ENCODE data around the gene CALML4. TPM values are rescaled to one million over a fixed set of nuclear protein-coding genes. Genes with fewer than 3 reads are reported as not detected.
"Not testable (repeated sequence)": the region's sequence is repeated elsewhere in the genome, so short reads cannot be mapped to it uniquely, and the experiment has no call there.

The CALML4 gene
- total RNA-seq, 2 experiments from 2014 or later: 9.6 to 11.7 TPM

DNA sequence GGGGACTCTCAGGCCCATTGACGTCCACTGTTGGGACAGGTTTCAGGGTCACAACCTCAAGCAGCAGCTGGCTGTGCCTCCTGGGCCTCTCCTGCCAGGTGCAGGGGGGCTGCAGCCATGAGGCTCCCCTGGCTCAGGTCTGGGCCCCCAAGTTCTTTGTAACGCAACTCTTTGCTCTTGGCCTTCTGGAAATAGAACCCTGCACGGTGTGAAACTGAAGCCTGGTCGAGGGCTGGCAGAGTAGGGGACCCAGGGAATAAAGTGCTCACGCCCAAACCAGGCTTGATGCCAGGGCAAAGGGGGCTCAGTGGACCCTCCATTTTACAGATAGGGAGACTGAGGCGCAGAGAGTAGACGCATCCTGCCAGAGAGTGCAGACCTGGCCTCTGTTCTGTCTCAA is 771 bp downstream of the CALML4 start:
- POLR2A ChIA-PET: no interaction called here
- ATAC-seq: no peak
- CTCF ChIA-PET: interaction anchor here (1.1 kb wide), 1 partner anchor 10 kb away, joined by 3 read pairs; no protein-coding TSS in a partner anchor

DNA sequence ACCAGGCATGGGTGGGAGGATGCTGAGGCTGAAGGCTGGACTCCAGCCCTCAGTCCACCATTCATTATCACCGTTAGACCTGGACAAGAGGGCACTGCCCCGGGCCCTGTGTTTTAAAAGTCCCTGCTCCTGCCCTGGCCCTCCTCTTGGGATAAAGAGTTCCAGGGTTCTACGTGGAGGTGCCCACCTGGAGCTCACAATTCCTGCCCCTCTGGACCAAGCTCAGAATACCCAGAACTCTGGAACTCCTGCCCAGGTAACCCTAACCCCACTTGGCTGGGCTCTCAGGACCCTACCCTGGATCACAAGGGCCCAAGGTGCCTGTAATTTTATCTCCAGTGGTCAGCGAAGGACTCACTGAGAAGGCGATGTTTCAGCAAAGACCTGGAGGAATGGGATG is 1.2 kb downstream of the CALML4 start:
- no peaks in the 10 kb centered on the region for H3K27me3 Mint-ChIP-seq (ENCODE audit: low read depth)

More for the DNA sequence above, 771 bp downstream of the CALML4 start:
- Mint-ChIP-seq H3K36me3 (ENCODE audit: low read depth) (peaks cover 13% of the 10 kb centered on the region), H3K4me1 (ENCODE audit: low read depth) (peaks cover 20% of the 10 kb centered on the region), H3K4me3 (no peak overlapping the region), H3K27me3 (ENCODE audit: low read depth) (no peaks in the 10 kb centered on the region), H3K9me3 (ENCODE audit: insufficient read depth) (no peaks in the 10 kb centered on the region), H3K27ac (no peak overlapping the region)
- no peak for DNase-seq

DNA sequence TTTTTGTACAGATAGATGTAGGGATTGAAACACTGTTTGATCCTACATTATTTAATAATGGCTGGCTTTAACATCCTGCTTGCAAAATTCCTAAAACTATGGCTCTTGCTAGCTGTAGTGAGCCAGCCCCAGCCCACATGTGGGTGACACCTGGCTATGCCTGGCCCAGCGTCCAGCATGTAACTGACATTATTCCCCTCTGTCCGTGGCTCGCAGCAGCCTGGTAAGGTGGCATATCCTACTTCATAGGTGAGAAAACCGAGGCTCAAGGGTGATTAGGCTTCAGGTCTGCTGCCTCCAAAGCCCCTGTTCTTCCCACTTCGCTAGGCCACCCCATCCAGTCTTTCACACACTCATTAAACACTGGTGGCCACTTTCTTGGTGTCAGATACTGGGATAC is 1.6 kb downstream of the CALML4 start:
- POLR2A ChIA-PET: no interaction called here
- Mint-ChIP-seq H3K4me1 (ENCODE audit: low read depth) (peaks cover 11% of the 10 kb centered on the region), H3K9me3 (ENCODE audit: insufficient read depth) (no peaks in the 10 kb centered on the region), H3K36me3 (ENCODE audit: low read depth) (peaks cover 13% of the 10 kb centered on the region), H3K4me3 (no peak overlapping the region), H3K27me3 (ENCODE audit: low read depth) (no peaks in the 10 kb centered on the region), H3K27ac (no peak overlapping the region)
- no peak for DNase-seq
- no peak for ATAC-seq
- CTCF ChIA-PET: no interaction called here

More for the DNA sequence above, 1.2 kb downstream of the CALML4 start:
- Mint-ChIP-seq H3K27ac (no peak overlapping the region), H3K4me1 (ENCODE audit: low read depth) (peaks cover 16% of the 10 kb centered on the region), H3K4me3 (no peak overlapping the region), H3K36me3 (ENCODE audit: low read depth) (peaks cover 13% of the 10 kb centered on the region), H3K9me3 (ENCODE audit: insufficient read depth) (no peaks in the 10 kb centered on the region)
- DNase-seq (no peak), ATAC-seq (no peak)
- POLR2A ChIA-PET: no interaction called here
- CTCF ChIA-PET: no interaction called here

DNA sequence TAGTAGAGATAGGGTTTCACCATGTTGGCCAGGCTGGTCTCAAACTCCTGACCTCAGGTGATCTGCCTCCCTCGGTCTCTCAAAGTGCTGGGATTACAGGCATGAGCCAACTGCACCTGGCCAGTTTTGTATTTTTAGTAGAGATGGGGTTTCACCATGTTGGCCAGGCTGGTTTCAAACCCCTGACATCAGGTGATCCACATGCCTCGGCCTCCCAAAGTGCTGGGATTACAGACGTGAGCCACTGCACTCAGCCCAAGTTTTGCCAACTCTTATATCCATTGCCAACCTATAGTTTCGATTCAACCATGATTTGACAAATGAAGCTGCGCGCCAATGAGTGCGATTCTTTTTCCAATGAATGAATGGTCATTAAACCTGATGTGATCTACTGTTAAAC is 2.1 kb downstream of the CALML4 start:
- CTCF ChIA-PET; H3K27ac Mint-ChIP-seq; H3K4me1 Mint-ChIP-seq (ENCODE audit: low read depth); H3K4me3 Mint-ChIP-seq; DNase-seq; H3K9me3 Mint-ChIP-seq (ENCODE audit: insufficient read depth); POLR2A ChIA-PET; H3K27me3 Mint-ChIP-seq (ENCODE audit: low read depth); ATAC-seq: not testable (repeated sequence)
- peaks cover 13% of the 10 kb centered on the region for H3K36me3 Mint-ChIP-seq (ENCODE audit: low read depth)

DNA sequence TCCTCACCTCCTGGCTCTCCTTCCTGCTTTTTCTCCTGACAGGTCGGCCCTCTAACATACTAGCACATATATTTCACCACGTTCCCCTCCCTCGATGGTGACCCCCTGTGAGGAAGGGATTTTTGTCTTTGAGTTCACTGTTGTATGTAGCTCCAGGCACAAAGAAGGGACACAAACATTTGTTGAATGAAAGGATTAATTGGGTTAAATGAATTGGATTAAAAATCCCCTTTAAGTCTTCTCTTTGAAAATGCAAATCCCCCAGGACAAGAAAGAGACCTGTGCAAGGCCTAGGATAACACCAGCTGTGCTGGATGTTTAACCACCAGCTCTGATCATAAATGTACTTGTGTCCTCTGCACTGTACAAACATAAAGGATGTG is 3.3 kb downstream of the CALML4 start:
- POLR2A ChIA-PET: no interaction called here
- Mint-ChIP-seq H3K27me3 (ENCODE audit: low read depth) (no peaks in the 10 kb centered on the region), H3K4me3 (no peak overlapping the region), H3K36me3 (ENCODE audit: low read depth) (peaks cover 14% of the 10 kb centered on the region), H3K9me3 (ENCODE audit: insufficient read depth) (no peaks in the 10 kb centered on the region), H3K4me1 (ENCODE audit: low read depth) (peaks cover 9% of the 10 kb centered on the region), H3K27ac (peak overlapping the region; percentile 22)
- CTCF ChIA-PET: interaction anchor here (1.3 kb wide), 1 partner anchor 8 kb away, joined by 3 read pairs; no protein-coding TSS in a partner anchor
- ATAC-seq (no peak), DNase-seq (no peak)

DNA sequence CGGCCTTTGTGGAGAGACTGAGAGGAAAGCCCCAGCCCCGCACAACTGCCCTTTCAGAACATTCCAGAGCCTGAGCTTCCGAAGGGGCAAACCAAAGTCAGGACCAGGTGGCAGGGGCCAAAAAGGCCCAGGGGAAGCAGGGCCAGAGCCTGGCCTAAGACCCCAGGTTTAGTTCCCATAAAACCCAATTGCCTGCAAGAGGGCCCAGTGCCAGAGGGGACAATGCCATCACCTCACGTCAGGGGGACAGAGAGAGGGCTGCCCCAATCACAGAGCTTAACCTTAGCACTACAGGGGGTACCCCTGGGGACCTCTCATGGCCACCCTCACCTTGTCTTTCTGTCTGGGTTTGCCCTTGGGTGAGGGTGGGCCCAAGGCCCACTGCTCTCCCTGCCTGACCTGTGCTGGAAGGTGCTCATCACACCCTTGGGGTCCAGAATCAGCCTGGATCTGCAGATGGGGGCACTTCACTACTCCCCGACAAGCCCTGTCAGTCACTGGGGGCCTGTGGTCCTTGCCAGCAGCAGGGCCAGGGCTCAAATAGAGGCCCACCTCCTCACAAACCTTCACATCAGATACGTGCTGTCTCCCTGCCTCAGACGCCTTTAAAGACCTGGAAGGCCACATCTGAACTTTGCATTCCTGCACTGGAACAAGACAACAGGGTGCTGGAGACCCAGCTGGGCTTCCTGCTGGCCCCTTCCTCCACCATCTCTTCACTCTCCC is 3.8 kb downstream of the CALML4 start:
- ChIA-PET POLR2A (no interaction called here), CTCF (interaction anchor here (1.3 kb wide), 1 partner anchor 9 kb away, joined by 3 read pairs; no protein-coding TSS in a partner anchor)
- Mint-ChIP-seq H3K4me1 (ENCODE audit: low read depth) (peaks cover 7% of the 10 kb centered on the region), H3K36me3 (ENCODE audit: low read depth) (peaks cover 13% of the 10 kb centered on the region), H3K9me3 (ENCODE audit: insufficient read depth) (no peaks in the 10 kb centered on the region), H3K27me3 (ENCODE audit: low read depth) (no peaks in the 10 kb centered on the region), H3K4me3 (no peak overlapping the region), H3K27ac (peak overlapping the region; percentile 22)
- peak; percentile 13 for DNase-seq
- no peak for ATAC-seq

DNA sequence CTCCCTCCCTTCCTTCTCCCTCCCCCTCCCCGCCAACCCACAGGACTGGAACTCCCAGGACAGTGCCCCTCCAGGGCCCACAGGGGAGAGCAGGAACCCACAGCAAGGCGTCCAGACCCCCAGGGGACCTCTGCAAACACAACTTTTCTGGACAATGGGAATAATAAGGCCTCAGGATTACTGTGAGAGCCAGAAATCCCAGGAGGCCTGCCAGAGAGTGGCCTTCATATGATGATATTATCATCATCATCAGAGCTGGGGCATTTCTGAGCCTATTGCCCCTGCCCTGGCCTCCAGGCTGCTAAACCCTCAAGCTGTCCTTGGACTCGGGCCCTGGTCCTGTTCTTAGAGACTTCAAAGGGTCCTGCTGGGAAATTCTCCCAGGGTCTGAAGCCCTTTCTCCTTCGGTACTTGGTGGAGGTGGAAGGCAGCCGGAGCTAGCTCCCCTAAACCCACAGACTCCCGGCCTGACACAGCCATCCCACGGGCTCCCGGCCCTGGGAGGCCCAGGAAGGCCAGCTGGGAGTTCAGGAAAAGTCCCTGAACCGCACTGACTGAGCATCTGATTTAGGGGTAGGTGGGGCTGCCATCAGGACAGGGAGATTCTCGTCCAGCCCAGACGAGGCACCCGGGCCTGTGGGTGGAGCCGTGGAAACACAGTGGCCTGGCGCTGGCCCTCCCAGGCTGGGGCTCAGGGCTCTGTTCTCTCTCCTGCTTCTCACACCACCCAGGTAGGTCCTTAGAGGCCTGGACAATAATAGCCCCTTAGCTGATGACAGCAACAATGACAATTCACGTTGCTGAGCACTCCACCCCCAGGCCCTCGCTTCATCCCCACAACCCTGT is 4.9 kb downstream of the CALML4 start:
- no peaks in the 10 kb centered on the region for H3K27me3 Mint-ChIP-seq (ENCODE audit: low read depth)
- ATAC-seq (no peak), DNase-seq (no peak)
- peaks cover 10% of the 10 kb centered on the region for H3K36me3 Mint-ChIP-seq (ENCODE audit: low read depth)
- ChIA-PET POLR2A (interaction anchor here (1.1 kb wide), 1 partner anchor 77 kb away, joined by 3 read pairs; the partner anchor contains the start of gene FEM1B), CTCF (no interaction called here)
- H3K4me3 Mint-ChIP-seq: no peak overlapping the region
- H3K9me3 Mint-ChIP-seq (ENCODE audit: insufficient read depth): no peaks in the 10 kb centered on the region
- no peak overlapping the region for H3K27ac Mint-ChIP-seq
- peaks cover 3% of the 10 kb centered on the region for H3K4me1 Mint-ChIP-seq (ENCODE audit: low read depth)

DNA sequence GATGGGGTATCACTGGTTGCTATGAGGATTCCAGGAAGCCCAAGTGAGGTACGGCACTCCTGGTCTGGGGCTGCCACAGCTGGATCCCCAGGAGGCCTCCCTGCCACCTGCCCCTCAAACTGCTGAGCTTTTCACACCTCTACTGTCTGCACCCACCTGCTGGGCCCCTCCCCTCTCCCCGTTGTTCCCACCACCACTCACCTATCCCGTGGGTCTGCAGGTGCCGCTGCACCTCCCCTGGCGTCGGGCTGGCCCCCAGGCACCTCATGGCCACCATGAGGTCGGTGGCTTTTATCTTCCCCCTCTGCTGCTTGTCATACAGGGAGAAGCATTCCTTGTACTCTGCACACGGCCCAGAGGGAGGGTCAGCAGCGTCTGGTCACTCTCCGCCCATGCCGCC is 5.8 kb downstream of the CALML4 start:
- Mint-ChIP-seq H3K4me3 (no peak overlapping the region), H3K9me3 (ENCODE audit: insufficient read depth) (no peaks in the 10 kb centered on the region), H3K27ac (no peak overlapping the region), H3K4me1 (ENCODE audit: low read depth) (no peaks in the 10 kb centered on the region), H3K36me3 (ENCODE audit: low read depth) (peaks cover 12% of the 10 kb centered on the region), H3K27me3 (ENCODE audit: low read depth) (no peaks in the 10 kb centered on the region)
- ATAC-seq (no peak), DNase-seq (no peak)
- ChIA-PET CTCF (no interaction called here), POLR2A (no interaction called here)

DNA sequence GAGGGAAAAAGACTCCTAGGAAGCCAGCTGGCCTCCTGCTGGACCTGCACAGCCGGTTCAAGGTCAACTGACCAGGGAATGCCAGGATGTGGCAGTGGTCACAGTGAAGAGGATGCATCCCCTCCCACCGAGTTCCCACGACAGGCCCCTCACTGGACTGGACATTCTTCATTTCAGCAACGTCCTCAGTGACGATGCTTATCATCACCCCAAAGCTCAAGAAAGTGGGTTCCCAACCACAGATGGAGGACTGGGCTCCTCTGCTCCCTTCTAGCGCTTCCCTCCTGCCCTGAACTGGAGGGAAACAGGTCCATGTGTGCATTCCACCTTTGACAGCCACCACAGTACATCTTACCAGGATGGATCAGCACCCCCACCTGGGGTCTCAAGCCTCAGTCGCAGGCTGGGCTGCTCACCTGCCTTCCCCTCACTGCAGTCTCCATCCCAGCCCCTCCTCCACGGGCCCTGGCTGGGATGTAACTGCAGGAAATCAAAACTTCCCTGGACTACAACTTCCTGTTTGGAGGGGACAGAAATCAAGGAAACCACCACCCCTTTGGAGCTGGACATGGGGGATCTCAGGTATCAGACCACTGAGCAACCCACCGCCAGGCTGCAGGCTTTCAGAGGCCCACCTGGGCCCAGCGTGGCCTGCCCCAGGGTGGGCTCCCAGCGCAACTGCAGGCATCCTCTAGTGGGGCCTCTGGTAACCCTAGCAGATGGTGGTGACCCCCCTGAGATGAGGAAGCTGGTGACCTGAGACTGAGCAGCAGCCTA is 7.3 kb downstream of the CALML4 start:
- DNase-seq (no peak), ATAC-seq (no peak)
- Mint-ChIP-seq H3K4me3 (no peak overlapping the region), H3K27me3 (ENCODE audit: low read depth) (no peaks in the 10 kb centered on the region), H3K4me1 (ENCODE audit: low read depth) (no peaks in the 10 kb centered on the region), H3K27ac (peak overlapping the region; percentile 55), H3K9me3 (ENCODE audit: insufficient read depth) (no peaks in the 10 kb centered on the region), H3K36me3 (ENCODE audit: low read depth) (peaks cover 23% of the 10 kb centered on the region)
- ChIA-PET CTCF (no interaction called here), POLR2A (no interaction called here)

DNA sequence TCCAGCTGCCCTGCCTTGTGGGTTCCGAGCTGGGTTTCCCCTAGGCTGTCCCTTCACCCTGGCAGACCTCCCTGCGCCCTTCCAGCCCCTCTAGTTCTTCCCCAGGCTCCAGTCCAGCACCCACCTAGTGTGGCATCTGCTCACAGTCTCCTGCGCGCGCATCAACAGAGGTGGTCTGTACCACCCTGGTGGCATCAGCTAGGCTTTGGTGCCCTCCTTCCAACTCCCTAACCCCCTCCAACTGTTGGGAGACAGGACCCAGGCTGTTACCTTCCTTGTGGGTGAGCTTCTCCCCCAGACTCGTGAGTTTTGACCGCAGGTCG is 8.0 kb downstream of the CALML4 start:
- ChIA-PET CTCF (no interaction called here), POLR2A (interaction anchor here (0.7 kb wide), 1 partner anchor 149 kb away, joined by 3 read pairs; no protein-coding TSS in a partner anchor)
- no peak overlapping the region for H3K4me3 Mint-ChIP-seq
- peaks cover 28% of the 10 kb centered on the region for H3K36me3 Mint-ChIP-seq (ENCODE audit: low read depth)
- no peaks in the 10 kb centered on the region for H3K4me1 Mint-ChIP-seq (ENCODE audit: low read depth)
- no peaks in the 10 kb centered on the region for H3K27me3 Mint-ChIP-seq (ENCODE audit: low read depth)
- no peak for ATAC-seq
- no peak for DNase-seq
- peak overlapping the region; percentile 55 for H3K27ac Mint-ChIP-seq
- no peaks in the 10 kb centered on the region for H3K9me3 Mint-ChIP-seq (ENCODE audit: insufficient read depth)

DNA sequence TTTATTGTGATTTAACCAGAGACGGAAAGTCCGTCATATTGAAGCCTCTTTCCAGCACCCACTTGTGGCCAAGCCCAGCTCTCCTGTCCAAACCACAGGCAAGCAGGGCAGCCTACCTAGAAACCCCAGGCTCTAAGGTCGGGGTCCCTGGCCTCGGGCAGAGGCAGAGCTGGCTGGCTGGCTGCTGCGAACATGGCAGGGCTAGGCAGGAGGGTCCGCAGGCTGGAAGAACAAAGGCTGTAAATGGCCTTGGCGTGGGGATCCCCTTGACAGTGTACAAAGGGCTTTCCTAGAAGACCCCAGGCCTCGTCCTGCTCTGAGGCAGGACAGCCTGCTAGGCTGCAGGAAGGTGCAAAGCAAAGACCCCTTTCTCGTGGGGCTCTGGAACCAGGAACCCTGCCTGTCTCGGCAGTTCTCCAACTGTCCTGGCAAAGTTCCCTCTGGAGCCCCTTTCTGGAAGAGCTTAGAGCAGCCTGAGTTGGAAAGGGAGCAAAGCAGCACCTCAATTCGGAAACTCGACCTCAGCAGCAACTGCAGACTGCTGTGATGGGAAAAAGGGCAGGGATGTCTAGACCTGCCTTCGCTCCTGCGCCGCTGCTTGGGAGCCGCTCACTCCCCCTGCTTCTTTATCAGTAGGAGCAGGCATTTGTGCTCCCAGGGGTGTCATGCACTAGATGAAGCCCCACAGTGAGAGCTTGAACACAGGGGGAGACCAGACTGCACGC is 8.5 kb downstream of the CALML4 start:
- POLR2A ChIA-PET: interaction anchor here (0.7 kb wide), 1 partner anchor 149 kb away, joined by 3 read pairs; no protein-coding TSS in a partner anchor
- DNase-seq (peak; percentile 17), ATAC-seq (no peak)
- CTCF ChIA-PET: interaction anchor here (1.1 to 1.3 kb wide), 2 partner anchors 17 to 110 kb away, joined by 3 to 4 read pairs; no protein-coding TSS in a partner anchor
- no peaks in the 10 kb centered on the region for H3K9me3 Mint-ChIP-seq (ENCODE audit: insufficient read depth)
- H3K27me3 Mint-ChIP-seq (ENCODE audit: low read depth): no peaks in the 10 kb centered on the region
- peak overlapping the region; percentile 55 for H3K27ac Mint-ChIP-seq
- peaks cover 32% of the 10 kb centered on the region for H3K36me3 Mint-ChIP-seq (ENCODE audit: low read depth)
- no peak overlapping the region for H3K4me3 Mint-ChIP-seq
- H3K4me1 Mint-ChIP-seq (ENCODE audit: low read depth): no peaks in the 10 kb centered on the region
